ENCODE results near the gene MED26.

GRCh38 chr19:16645140-16645539 is 17.1 kb upstream of the MED26 start:
- TF ChIP-seq, protein P1, sequence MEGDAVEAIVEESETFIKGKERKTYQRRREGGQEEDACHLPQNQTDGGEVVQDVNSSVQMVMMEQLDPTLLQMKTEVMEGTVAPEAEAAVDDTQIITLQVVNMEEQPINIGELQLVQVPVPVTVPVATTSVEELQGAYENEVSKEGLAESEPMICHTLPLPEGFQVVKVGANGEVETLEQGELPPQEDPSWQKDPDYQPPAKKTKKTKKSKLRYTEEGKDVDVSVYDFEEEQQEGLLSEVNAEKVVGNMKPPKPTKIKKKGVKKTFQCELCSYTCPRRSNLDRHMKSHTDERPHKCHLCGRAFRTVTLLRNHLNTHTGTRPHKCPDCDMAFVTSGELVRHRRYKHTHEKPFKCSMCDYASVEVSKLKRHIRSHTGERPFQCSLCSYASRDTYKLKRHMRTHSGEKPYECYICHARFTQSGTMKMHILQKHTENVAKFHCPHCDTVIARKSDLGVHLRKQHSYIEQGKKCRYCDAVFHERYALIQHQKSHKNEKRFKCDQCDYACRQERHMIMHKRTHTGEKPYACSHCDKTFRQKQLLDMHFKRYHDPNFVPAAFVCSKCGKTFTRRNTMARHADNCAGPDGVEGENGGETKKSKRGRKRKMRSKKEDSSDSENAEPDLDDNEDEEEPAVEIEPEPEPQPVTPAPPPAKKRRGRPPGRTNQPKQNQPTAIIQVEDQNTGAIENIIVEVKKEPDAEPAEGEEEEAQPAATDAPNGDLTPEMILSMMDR (IDR thresholded peaks at IDR 0.05): no peak
- no peak for TF ChIP-seq POLR2A (IDR thresholded peaks at IDR 0.05)

Measured in lower leg skin (tissue), 3 donors.